KOPT-K1 (cell line): ENCODE measurements around the gene KCNQ2.
"Not testable (repeated sequence)": the region's sequence is repeated elsewhere in the genome, so short reads cannot be mapped to it uniquely, and the experiment has no call there.

Source experiments
- H3K27ac ChIP-seq: fragments of 200-600 bp; sonication (generic); 2 replicates; pipeline ENCODE4 v1.5.1; 2016; ENCODE audit warnings: antibody characterized with exemption, mild to moderate bottlenecking, low read depth, low read length; ENCODE audit not compliant: poor library complexity, severe bottlenecking
- H3K36me3 ChIP-seq: fragments of 200-600 bp; sonication (generic); 2 replicates; pipeline ENCODE4 v1.5.1; 2017; ENCODE audit warnings: antibody characterized with exemption, mild to moderate bottlenecking, low read length, moderate library complexity; ENCODE audit not compliant: insufficient read depth
- H3K9me3 ChIP-seq: fragments of 200-600 bp; sonication (generic); 2 replicates; pipeline ENCODE4 v1.5.1; 2017; ENCODE audit warnings: antibody characterized with exemption, low read length, mild to moderate bottlenecking; ENCODE audit not compliant: insufficient read depth, poor library complexity, severe bottlenecking

Gene KCNQ2

GRCh38 chr20:63471981-63472831 lies at the start of gene KCNQ2:
TSS of gene KCNQ2 (minus strand) at chr20:63472655. CDS start at chr20:63472463, 192 bp downstream.
- Histone ChIP-seq H3K27ac (no peak within 1 kb of the TSS), H3K36me3 (no peaks in the 10 kb centered on the region), H3K9me3 (no peaks in the 10 kb centered on the region)

- Histone ChIP-seq H3K9me3 (no peaks in the 10 kb centered on the region), H3K27ac (no peak overlapping the region), H3K36me3 (no peaks in the 10 kb centered on the region; the same call in 1 of the 2 replicates)
Observed at GRCh38 chr20:63521602-63522001, 49.1 kb upstream of the KCNQ2 start.

GRCh38 chr20:63520934-63521601 lies 48.6 kb upstream of the KCNQ2 start:
- no peaks in the 10 kb centered on the region for H3K9me3 ChIP-seq
- no peaks in the 10 kb centered on the region; the same call in 1 of the 2 replicates for H3K36me3 ChIP-seq
- peak overlapping the region; percentile 48 for H3K27ac ChIP-seq

GRCh38 chr20:63520504-63520933 lies 48.1 kb upstream of the KCNQ2 start, which contains the start of gene PPDPF:
TSS of gene PPDPF (plus strand) at chr20:63520765. CDS start at chr20:63521309, 544 bp downstream.
- peak within 1 kb of the TSS; percentile 48 for H3K27ac ChIP-seq
- no peaks in the 10 kb centered on the region for H3K9me3 ChIP-seq
- no peaks in the 10 kb centered on the region; the same call in 1 of the 2 replicates for H3K36me3 ChIP-seq

GRCh38 chr20:63519668-63520503 lies 47.4 kb upstream of the KCNQ2 start:
- Histone ChIP-seq H3K9me3 (no peaks in the 10 kb centered on the region), H3K36me3 (no peaks in the 10 kb centered on the region; the same call in 1 of the 2 replicates), H3K27ac (no peak overlapping the region)

- Histone ChIP-seq H3K27ac (no peak overlapping the region), H3K9me3 (peaks cover 5% of the 10 kb centered on the region), H3K36me3 (no peaks in the 10 kb centered on the region; the same call in 1 of the 2 replicates)
Observed at GRCh38 chr20:63518946-63519667, 46.7 kb upstream of the KCNQ2 start.

- Histone ChIP-seq H3K27ac (no peak overlapping the region), H3K9me3 (peaks cover 7% of the 10 kb centered on the region), H3K36me3 (no peaks in the 10 kb centered on the region; the same call in 1 of the 2 replicates)
Observed at GRCh38 chr20:63518351-63518861, 46.0 kb upstream of the KCNQ2 start.

- H3K36me3 ChIP-seq: no peaks in the 10 kb centered on the region
- H3K9me3 ChIP-seq: peaks cover 11% of the 10 kb centered on the region
- H3K27ac ChIP-seq: no peak overlapping the region
Observed at GRCh38 chr20:63517376-63518309, 45.2 kb upstream of the KCNQ2 start.

- peaks cover 11% of the 10 kb centered on the region for H3K9me3 ChIP-seq
- H3K27ac ChIP-seq, H3K36me3 ChIP-seq: not testable (repeated sequence)
Observed at GRCh38 chr20:63514520-63514919, 42.1 kb upstream of the KCNQ2 start.

- H3K27ac ChIP-seq: no peak overlapping the region
- H3K36me3 ChIP-seq: no peaks in the 10 kb centered on the region
- peaks cover 11% of the 10 kb centered on the region for H3K9me3 ChIP-seq
Observed at GRCh38 chr20:63513207-63513606, 40.8 kb upstream of the KCNQ2 start.

GRCh38 chr20:63509088-63509564 lies 36.7 kb upstream of the KCNQ2 start:
- Histone ChIP-seq H3K36me3 (no peaks in the 10 kb centered on the region), H3K27ac (no peak overlapping the region), H3K9me3 (peaks cover 20% of the 10 kb centered on the region)

- Histone ChIP-seq H3K27ac (no peak overlapping the region), H3K9me3 (peaks cover 19% of the 10 kb centered on the region), H3K36me3 (no peaks in the 10 kb centered on the region)
Observed at GRCh38 chr20:63508072-63508768, 35.8 kb upstream of the KCNQ2 start.
